GM19035 (cell line): ENCODE measurements around the gene PNPLA7.
"Not testable (repeated sequence)": the region's sequence is repeated elsewhere in the genome, so short reads cannot be mapped to it uniquely, and the experiment has no call there.

Experiments
- ATAC-seq: cut with Tn5 transposase; IDR thresholded peaks from one replicate; pipeline ENCODE4 v1.9.1; 2021; ENCODE audit not compliant: unreplicated experiment

The PNPLA7 gene

DNA sequence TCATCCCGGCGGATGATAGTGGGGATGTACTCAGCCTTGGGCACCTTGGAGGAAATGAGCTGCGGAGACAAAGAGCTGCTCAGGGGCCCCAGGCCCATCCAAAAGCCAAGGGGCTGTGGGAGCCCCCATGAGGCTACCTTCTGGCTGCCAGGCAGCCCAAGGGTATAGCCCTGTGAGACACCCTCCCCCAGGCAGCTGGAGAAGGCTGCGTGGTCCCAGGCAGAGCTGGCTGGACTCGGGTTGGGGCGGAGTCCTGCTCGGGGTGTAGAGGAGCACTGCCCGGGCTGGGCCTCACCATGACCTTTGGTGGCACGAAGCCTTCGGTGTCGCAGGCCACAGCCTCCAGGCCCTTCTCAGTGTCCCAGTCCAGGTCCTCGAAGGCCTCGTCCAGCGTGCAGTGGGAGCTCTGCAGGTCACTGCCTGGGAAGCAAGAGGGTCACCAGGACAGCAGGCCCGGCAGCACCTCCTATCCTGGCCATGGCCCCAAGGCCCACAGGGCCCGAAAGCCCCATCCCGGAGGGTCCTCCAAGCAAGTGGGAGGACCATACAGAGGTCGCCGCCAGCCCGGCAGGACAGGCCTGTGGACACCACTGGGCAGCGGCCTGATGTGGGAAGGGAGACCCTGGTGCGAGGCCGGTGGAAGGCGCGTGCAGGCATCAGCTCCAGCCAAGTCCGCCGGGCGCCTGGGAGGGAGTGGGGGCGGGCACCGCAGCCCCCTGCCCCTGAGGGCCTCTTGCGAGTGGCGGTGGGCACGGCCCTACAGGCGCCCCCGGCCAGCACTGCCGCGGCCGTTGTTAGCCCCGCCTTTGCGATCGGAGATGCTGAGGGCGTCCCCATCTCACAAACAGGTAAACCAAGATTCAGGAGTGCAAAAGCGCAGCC is 97.2 kb downstream of the PNPLA7 start:
- peak; percentile 8 for ATAC-seq

DNA sequence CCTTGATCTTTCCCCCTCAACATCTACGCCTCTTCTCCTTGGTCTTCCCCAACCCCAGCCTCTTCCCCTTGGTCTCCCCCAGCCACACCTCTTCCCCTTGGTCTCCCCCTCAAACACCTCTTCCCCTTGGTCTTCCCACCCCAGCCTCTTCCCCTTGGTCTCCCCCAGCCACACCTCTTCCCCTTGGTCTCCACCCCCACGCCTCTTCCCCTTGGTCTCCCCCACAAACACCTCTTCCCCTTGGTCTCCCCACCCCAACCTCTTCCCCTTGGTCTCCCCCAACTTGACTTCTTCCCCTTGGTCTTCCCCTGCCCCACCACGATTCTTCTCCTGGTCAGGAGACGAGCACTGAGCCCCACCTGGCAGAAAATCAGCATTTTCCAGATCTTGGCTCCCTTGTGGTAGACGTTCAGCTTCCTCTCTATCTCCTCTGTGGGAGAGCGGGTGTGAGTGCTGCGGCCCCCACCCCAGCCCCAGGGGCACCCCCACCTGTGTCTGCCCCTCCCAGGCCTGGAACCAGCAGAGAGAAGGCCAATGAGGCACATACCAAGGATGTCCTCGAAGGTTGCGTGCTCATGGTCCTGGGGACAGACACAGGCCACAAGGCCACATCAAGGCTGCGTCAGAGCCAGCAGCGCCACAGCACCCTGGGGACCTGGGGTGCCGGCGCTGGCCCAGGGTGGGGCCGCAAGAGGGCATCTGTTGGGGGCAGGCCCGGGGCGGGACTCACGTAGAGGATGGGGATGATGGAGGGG is 98.0 kb downstream of the PNPLA7 start:
- ATAC-seq = no peak

- not testable (repeated sequence) for ATAC-seq
These were observed 98.8 kb downstream of the PNPLA7 start for GRCh38 chr9:137451264-137452005.

- not testable (repeated sequence) for ATAC-seq
These were observed 99.5 kb downstream of the PNPLA7 start for GRCh38 chr9:137450539-137451222.

DNA sequence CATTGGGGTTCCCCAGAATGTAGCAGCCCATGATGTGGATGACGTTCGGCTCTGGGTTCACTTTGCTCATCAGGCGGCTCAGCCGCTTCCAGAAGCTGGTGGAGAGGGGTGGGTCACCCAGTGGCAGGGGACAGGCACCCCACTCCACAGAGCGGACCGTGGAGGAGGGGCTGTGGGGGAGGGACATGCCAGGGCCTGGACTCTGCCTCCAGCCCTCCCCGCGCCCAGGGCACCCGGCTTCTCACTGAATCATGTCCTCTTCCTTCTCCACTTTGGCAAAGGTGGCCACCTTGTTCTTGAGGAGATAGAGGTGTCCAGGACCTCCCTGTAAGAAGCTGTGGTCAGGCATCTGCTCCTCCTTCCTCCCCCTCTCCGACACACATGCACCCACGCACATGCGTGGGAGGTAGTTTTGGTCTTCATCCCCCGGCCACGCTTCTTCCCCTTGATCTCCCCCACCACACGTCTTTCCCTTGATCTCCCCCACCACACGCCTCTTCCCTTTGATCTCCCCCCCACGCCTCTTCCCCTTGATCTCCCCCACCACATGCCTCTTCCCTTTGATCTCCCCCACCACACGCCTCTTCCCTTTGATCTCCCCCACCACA is 100.2 kb downstream of the PNPLA7 start:
- no peak for ATAC-seq

- ATAC-seq = no peak
These were observed 100.9 kb downstream of the PNPLA7 start for GRCh38 chr9:137449081-137449844.

GRCh38 chr9:137448602-137448962 is 101.6 kb downstream of the PNPLA7 start:
- no peak for ATAC-seq

DNA sequence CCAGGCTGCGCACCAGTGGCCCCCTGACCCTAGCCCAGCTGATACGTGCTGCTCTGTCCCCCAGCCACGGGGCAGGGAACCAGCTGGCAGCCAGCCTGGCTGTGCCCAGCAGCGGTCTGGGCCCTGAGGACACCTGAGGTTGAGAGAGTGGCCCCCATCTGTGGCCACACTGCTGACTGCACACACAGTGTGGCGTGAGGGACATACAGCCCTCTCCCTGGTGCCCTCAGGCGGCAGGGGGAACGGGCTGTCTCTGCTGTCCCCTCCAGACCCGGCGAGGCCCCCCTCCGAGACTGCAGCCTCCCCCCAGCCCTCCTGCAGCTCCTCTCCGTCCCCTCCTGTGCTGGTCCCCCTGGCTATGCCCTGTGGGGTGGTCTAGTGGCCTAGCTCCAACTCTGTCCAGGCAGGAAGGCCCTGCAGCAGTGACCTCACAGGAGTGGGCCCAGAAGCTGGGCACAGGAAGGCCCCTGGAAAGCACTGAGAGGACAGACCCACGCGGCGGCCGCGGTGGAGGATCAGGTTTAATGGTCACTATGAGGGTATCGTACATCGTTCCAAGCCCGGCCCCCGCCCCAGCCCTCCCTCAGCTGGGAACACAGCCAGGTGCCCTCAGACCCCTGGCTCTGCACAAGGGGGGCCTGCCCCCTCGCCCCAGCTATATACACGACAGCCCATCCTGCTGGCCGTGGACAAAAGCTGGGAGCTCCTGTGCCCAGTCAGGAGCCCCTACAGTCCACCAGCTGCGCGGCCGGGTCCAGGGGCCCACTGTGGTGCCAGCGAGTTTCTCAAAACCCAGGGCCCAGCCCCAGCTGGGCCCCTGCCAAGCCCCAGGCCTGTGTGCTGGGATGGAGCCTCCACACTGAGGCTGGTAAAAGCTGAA is 102.2 kb downstream of the PNPLA7 start:
- ATAC-seq = no peak

DNA sequence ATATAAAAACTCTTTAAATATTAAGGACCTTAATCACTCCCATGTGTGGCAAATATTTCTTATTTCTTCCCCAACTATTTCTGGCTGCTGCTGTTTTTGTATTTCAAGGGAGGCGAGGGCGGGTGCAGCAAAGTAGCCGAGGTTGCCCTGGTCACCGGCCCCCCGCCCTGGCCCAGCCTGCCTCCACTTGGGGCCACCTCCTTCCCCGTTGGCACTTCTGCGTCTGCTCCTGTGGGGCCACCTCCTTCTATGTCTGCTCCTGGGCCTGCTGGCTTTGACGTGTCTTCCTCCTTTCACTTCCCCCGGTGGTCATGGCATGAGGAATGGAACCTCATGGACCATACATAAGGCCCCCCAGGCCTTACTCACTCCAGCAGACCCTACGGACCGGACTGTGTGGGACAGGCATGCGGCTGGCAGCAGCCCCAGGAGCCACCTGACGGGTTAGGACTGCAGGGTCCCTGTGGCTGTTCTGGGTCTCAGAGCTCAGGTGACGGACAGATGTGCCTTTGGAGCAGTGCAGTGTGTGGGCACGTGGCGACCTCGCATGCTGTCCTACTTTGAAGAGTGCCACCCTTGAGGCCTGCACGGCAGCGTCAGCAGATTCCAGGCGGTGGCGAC is 103.2 kb downstream of the PNPLA7 start:
- ATAC-seq = no peak

- no peak for ATAC-seq
These were observed 104.2 kb downstream of the PNPLA7 start for GRCh38 chr9:137445930-137446431.

GRCh38 chr9:137445275-137445807 is 104.9 kb downstream of the PNPLA7 start:
- no peak for ATAC-seq

DNA sequence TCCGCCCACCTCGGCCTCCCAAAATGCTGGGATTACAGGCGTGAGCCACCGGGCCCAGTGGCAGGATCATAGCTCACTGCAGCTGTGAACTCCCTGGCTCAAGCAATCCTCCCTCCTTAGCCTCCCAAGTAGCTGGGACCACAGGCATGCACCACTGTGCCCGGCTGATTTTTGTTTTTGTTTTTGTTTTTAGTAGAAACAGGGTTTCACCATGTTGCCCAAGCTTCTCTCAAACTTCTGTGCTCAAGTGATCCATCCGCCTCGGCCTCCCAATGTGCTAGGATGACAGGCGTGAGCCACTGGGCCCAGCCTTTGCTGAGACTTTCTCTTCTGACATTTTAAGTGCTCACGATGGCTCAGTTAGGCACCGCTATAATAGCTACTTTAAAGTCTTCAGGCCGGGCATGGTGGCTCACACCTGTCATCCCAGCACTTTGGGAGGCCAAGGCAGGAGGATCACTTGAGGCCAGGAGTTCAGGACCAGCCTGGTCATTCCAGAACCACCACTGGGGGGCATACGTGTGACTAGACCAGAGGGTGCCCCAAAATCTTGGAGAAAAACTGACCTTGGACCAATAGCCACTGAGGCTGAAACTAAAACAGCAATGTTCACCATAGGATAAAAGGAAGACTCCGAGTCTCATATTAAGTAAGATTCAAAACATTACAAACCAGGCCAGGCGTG is 106.0 kb downstream of the PNPLA7 start:
- no peak for ATAC-seq

DNA sequence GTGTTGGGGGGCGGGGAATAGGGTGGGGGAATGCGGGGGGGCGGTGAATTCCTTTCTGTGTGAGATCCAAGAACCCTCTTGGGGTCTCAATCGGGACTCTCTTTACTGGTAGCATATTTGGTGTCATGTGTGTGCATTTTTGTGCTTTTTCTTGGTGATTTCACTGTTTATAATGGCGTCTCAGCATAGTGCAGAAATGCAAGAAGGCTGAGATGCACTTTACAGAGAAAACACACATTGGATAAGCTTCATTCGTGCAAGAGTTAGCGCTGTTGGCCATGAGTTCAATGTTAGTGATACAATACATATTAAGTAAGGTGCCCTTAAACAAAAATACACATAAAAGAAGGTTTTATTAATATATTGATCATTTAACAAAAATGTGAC is 108.3 kb downstream of the PNPLA7 start:
- no peak for ATAC-seq

- no peak for ATAC-seq
These were observed 108.8 kb downstream of the PNPLA7 start, which contains the start of gene ENTPD8 for GRCh38 chr9:137441289-137441934. Gene ENTPD8, minus strand, starts transcription at chr9:137441357. Its CDS starts 3,072 bp downstream, at chr9:137438285.

DNA sequence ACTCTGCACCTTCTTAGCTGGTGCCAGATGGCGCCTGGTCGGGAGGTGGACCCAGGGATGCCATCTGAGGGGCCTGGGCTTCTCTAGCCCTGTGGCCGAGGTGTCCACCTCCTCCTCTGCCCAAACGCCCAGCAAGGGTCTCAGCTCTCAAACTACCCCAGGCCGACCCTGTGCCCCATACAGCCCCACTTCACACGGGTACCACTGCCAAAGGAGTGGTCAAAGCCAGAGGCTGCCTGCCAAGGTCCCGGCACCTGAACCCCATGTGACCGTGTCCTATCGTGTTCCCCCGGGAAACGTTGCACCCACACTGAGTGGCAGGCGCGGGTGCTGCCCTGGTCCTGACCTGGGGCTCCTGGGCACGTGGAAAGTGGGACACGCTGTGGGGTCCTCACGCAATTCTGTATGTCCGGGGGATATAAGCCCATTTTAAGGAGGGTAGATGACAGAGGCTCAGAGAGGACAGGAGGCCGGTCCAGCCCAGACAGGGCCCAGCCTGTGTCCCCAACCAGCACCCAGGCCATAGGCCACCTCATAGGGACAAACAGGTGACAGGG is 111.0 kb downstream of the PNPLA7 start:
- no peak for ATAC-seq

DNA sequence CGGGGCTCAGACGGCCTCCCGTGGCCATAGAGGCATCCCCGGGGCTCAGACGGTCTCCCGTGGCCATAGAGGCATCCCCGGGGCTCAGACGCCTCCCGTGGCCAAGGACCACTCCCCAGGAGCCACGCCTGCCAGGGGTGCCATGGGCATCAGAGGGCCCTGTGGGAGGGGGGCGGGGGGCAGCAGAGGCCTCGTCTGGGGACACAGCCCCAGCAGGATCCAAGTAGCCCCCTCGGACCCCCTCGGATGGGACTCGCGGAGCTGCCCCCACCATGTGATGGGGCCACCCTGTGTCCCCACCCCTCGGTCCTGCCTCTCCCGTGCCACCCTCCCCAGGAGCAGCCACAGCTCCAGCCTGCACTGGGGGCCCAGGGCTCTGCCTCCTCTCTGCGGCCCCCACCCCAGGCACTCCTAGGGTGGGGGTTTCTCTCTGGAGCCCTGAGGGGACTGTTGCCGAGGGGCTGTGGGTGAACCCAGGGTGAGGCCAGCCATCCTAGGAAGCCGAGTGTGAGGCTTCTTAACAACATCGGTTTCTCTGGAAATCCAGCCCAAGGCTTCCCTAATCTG is 111.5 kb downstream of the PNPLA7 start:
- ATAC-seq = no peak
